ENCODE data around the gene SMAP2. TPM values are rescaled to one million over a fixed set of nuclear protein-coding genes. Genes with fewer than 3 reads are reported as not detected.
A peak's percentile ranks its signal among the peaks of the same experiment; 100 is the strongest.

The SMAP2 gene
- polyA plus RNA-seq, 3 donors, result 302 to 382 (median 359) TPM

- Mint-ChIP-seq H3K27ac (peak overlapping the region in 1 of 7 donors; percentile 33), H3K4me3 (no peak overlapping the region), H3K27me3 (ENCODE audit: low read depth in 3 of 3) (no peaks in the 10 kb centered on the region), H3K4me1 (peaks cover 3% of the 10 kb centered on the region), H3K9me3 (peaks cover 0 to 8% (median 0%) of the 10 kb centered on the region in 7 donors), H3K36me3 (peaks cover 0 to 12% of the 10 kb centered on the region in 2 donors)
- DNase-seq, result no peak
- intact Hi-C loops (cut with micrococcal nuclease), result loop anchor here in 1 of 2 donors (10.0 kb wide), 1 partner anchor 291 kb away; no protein-coding TSS in a partner anchor
- Histone ChIP-seq H3K27me3 (ENCODE audit: control insufficient read depth in 2 of 2, insufficient read depth in 2 of 2, low read length in 2 of 2) (no peaks in the 10 kb centered on the region), H3K4me2 (replicated peaks; ENCODE audit: extremely low read depth, low read length, poor library complexity, severe bottlenecking) (no peak overlapping the region), H3K4me3 (replicated peaks in 1 of 3; ENCODE audit: low read depth in 2 of 3, low read length in 3 of 3) (no peak overlapping the region), H3K4me1 (ENCODE audit: control insufficient read depth in 1 of 2, insufficient read depth in 2 of 2, low read length in 2 of 2) (peaks cover 0 to 3% of the 10 kb centered on the region in 2 donors), H3K79me2 (ENCODE audit: insufficient read depth, low read length) (no peaks in the 10 kb centered on the region), H3K27ac (ENCODE audit: low read depth in 1 of 2, low read length in 2 of 2) (no peak overlapping the region), H3K36me3 (replicated peaks in 1 of 2; ENCODE audit: control insufficient read depth in 1 of 2, insufficient read depth in 2 of 2, low read length in 2 of 2) (no peaks in the 10 kb centered on the region), H3K9me3 (replicated peaks in 1 of 2; ENCODE audit: control insufficient read depth in 1 of 2, insufficient read depth in 1 of 2, low read length in 2 of 2) (no peaks in the 10 kb centered on the region), H2AFZ (ENCODE audit: insufficient read depth, low read depth, low read length, poor library complexity, severe bottlenecking) (no peak overlapping the region), H4K20me1 (ENCODE audit: insufficient read depth, low read length) (no peaks in the 10 kb centered on the region), H3K9ac (ENCODE audit: insufficient read depth, low read length, poor library complexity, severe bottlenecking) (no peak overlapping the region)
- WGBS (ENCODE audit: insufficient coverage), result 100% methylated on average over 1 of the region's 5 CpGs
- TF ChIP-seq, protein P1, sequence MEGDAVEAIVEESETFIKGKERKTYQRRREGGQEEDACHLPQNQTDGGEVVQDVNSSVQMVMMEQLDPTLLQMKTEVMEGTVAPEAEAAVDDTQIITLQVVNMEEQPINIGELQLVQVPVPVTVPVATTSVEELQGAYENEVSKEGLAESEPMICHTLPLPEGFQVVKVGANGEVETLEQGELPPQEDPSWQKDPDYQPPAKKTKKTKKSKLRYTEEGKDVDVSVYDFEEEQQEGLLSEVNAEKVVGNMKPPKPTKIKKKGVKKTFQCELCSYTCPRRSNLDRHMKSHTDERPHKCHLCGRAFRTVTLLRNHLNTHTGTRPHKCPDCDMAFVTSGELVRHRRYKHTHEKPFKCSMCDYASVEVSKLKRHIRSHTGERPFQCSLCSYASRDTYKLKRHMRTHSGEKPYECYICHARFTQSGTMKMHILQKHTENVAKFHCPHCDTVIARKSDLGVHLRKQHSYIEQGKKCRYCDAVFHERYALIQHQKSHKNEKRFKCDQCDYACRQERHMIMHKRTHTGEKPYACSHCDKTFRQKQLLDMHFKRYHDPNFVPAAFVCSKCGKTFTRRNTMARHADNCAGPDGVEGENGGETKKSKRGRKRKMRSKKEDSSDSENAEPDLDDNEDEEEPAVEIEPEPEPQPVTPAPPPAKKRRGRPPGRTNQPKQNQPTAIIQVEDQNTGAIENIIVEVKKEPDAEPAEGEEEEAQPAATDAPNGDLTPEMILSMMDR (IDR thresholded peaks at IDR 0.05), result no peak
Observed at GRCh38 chr1:40435471-40435870, 61.9 kb downstream of the SMAP2 start.

- H3K4me1 ChIP-seq (ENCODE audit: control insufficient read depth in 1 of 2, insufficient read depth in 2 of 2, low read length in 2 of 2), result peaks cover 0 to 3% of the 10 kb centered on the region in 2 donors
- peaks cover 0 to 12% (median 2%) of the 10 kb centered on the region in 7 donors for H3K9me3 Mint-ChIP-seq
- H3K79me2 ChIP-seq (ENCODE audit: insufficient read depth, low read length), result no peaks in the 10 kb centered on the region
- no peak overlapping the region for H3K4me3 ChIP-seq (replicated peaks in 1 of 3; ENCODE audit: low read depth in 2 of 3, low read length in 3 of 3)
- no peak overlapping the region for H3K27ac Mint-ChIP-seq
- intact Hi-C loops (cut with micrococcal nuclease), result loop anchor here in 1 of 2 donors (10.0 kb wide), 1 partner anchor 291 kb away; no protein-coding TSS in a partner anchor
- H3K36me3 Mint-ChIP-seq, result peaks cover 0 to 12% of the 10 kb centered on the region in 2 donors
- no peaks in the 10 kb centered on the region for H3K27me3 Mint-ChIP-seq (ENCODE audit: low read depth in 3 of 3)
- H3K27me3 ChIP-seq (ENCODE audit: control insufficient read depth in 2 of 2, insufficient read depth in 2 of 2, low read length in 2 of 2), result no peaks in the 10 kb centered on the region
- H3K36me3 ChIP-seq (replicated peaks in 1 of 2; ENCODE audit: control insufficient read depth in 1 of 2, insufficient read depth in 2 of 2, low read length in 2 of 2), result no peaks in the 10 kb centered on the region
- no peak overlapping the region for H3K4me2 ChIP-seq (replicated peaks; ENCODE audit: extremely low read depth, low read length, poor library complexity, severe bottlenecking)
- H3K4me1 Mint-ChIP-seq, result peaks cover 3% of the 10 kb centered on the region
- 100% methylated on average over 3 of the region's 4 CpGs for WGBS (ENCODE audit: insufficient coverage)
- H3K4me3 Mint-ChIP-seq, result no peak overlapping the region
- no peaks in the 10 kb centered on the region for H4K20me1 ChIP-seq (ENCODE audit: insufficient read depth, low read length)
- H2AFZ ChIP-seq (ENCODE audit: insufficient read depth, low read depth, low read length, poor library complexity, severe bottlenecking), result no peak overlapping the region
- no peaks in the 10 kb centered on the region for H3K9me3 ChIP-seq (replicated peaks in 1 of 2; ENCODE audit: control insufficient read depth in 1 of 2, insufficient read depth in 1 of 2, low read length in 2 of 2)
- H3K27ac ChIP-seq (ENCODE audit: low read depth in 1 of 2, low read length in 2 of 2), result no peak overlapping the region
- no peak overlapping the region for H3K9ac ChIP-seq (ENCODE audit: insufficient read depth, low read length, poor library complexity, severe bottlenecking)
- TF ChIP-seq, protein P1 (IDR thresholded peaks at IDR 0.05), result no peak
- DNase-seq, result no peak
Observed at GRCh38 chr1:40435876-40436275, 62.3 kb downstream of the SMAP2 start.

All from CD14-positive monocyte (primary cell).